Mononuclear cell (primary cell): Measurements from ENCODE around the gene NOL4L. TPM values are rescaled to one million over a fixed set of nuclear protein-coding genes. Genes with fewer than 3 reads are reported as not detected.

Experiments
- H3K27me3 ChIP-seq: 2 replicates; pipeline ENCODE4 v1.6.0; 2011; ENCODE audit warnings: low read length, control low read depth; ENCODE audit not compliant: insufficient read depth
- H3K4me1 ChIP-seq: 2 replicates; pipeline ENCODE4 v1.5.1; 2011; ENCODE audit warnings: mild to moderate bottlenecking, low read length, control low read depth; ENCODE audit not compliant: insufficient read depth
- H3K4me3 ChIP-seq: 2 replicates; pipeline ENCODE4 v1.5.1; 2011; ENCODE audit warnings: mild to moderate bottlenecking, low read length, moderate library complexity
- H3K9me3 ChIP-seq: 2 replicates; pipeline ENCODE4 v1.5.1; 2011; ENCODE audit warnings: low read depth, mild to moderate bottlenecking, control low read depth, low read length
- total RNA-seq: library from RNA; depleted of rRNA; stranded (reverse); fragments of >200 nt; gene quantifications from one replicate; pipeline ENCODE4 v1.2.3, GENCODE V29; 2012

NOL4L gene
- total RNA-seq, 1 donor: 26.2 TPM

DNA sequence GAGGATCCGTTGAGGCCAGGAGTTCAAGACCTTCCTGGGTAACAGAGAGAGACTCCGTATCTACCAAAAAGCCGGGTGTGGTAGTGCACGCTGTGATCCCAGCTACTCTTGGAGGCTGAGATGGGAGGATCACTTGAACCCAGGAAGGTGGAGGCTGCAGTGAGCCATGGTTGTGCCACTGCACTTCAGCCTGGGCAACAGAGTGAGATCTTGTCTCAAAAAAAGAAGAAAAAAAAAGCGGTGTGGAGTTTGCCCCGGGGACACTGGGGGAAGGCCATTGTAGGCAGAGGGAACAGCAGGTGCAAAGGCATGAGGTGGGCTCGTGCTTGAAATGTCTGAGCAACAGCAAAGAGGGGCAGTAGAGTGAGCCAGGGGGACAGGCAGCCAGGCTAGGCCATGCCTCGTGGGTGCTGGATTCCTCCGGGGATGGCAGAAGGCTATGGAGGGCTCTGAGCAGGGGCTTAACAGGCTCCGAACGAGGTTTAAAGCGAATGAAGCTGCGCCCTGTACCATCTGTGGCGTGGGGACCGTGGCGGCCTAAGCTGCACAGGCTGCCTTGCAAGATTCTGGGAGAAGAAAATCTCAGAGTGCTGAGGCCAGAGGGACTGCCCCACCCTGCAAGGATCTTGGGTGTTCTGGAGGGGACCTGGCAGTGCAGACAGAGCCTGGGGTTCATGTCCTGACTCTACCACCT lies 36.9 kb upstream of the NOL4L start:
- Histone ChIP-seq H3K27me3 (no peaks in the 10 kb centered on the region), H3K9me3 (no peaks in the 10 kb centered on the region), H3K4me3 (no peak overlapping the region), H3K4me1 (peaks cover 1% of the 10 kb centered on the region)

- Histone ChIP-seq H3K4me3 (no peak overlapping the region), H3K27me3 (no peaks in the 10 kb centered on the region), H3K9me3 (no peaks in the 10 kb centered on the region), H3K4me1 (no peaks in the 10 kb centered on the region)
Observed at GRCh38 chr20:32621071-32621890, 36.1 kb upstream of the NOL4L start.

DNA sequence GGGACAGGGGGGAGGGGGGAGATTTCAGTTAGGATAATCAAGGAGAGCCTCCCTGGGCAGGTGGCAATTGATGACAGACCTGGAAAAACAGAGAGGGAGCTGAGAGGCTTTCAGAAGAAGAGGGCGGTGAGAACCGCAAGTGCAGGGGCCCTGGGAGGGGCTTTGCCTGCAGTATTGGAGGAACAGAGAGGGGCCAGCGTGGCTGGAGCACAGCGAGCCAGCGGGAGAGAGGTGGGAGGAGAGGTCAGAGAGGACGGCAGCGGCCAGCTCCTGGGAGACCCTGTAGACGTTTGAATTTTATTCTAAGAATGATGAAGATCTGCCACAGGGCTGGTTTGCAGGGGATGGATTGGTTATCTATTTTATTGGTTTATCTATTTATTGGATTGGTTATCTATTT lies 34.5 kb upstream of the NOL4L start:
- Histone ChIP-seq H3K4me3 (no peak overlapping the region), H3K27me3 (no peaks in the 10 kb centered on the region), H3K9me3 (no peaks in the 10 kb centered on the region), H3K4me1 (no peaks in the 10 kb centered on the region)

DNA sequence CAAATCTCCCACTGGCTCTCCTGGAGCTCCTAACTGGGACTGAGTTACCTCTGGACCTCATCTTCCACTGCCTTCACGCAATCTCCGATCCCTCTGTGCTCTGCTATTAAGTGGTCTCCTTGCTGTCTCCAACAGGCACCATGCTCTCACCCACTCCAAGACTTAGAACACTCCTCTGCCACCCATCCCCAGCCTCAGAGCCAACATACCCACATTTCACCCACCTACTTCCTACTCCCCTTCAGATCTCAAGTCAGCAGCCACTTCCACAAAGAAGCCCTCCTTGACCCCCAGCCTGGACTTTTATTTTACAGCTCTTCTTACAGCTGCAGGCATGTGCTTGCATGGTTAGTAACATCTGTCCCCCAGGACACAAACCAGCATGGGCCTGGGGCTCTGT lies 29.6 kb upstream of the NOL4L start:
- Histone ChIP-seq H3K4me3 (no peak overlapping the region), H3K4me1 (peaks cover 5% of the 10 kb centered on the region), H3K27me3 (no peaks in the 10 kb centered on the region), H3K9me3 (no peaks in the 10 kb centered on the region)

GRCh38 chr20:32614303-32614702 lies 29.2 kb upstream of the NOL4L start:
- Histone ChIP-seq H3K27me3 (no peaks in the 10 kb centered on the region), H3K9me3 (no peaks in the 10 kb centered on the region), H3K4me1 (peaks cover 5% of the 10 kb centered on the region), H3K4me3 (no peak overlapping the region)

DNA sequence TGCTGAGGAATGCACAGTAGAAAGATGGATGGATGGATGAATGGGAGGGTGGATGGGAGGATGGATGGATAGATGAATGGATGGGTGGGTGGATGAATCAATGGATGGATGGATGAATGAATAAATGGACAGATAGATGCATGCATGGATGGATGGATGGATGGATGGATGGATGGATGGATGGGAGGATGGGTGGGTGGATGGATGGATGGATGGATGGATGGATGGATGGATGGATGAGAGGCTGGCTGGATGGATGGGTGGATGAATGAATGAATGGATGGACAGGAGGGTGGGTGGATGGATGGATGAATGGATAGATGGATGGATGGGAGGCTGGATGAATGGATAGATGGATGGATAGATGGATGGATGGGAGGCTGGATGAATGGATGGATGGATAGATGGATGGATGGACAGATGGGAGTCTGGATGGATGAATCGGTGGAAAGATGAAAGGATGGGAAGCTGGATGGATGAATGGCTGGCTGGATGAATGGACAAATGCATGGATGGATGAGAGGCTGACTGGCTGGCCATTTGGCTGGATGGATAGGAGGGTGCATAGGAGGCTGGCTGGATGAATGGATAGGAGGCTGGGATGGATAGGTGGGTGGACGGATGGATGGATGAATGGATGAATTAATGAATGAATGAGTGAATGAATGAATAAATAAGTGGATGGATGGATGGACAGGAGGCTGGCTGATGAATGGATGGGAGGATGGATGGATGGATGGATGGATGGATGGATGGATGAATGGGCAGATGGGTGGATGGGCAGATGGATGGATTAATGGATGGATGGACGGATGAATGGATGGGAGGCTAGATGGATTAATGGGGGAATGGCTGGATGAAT lies 28.3 kb upstream of the NOL4L start:
- Histone ChIP-seq H3K27me3 (no peaks in the 10 kb centered on the region), H3K4me3 (no peak overlapping the region), H3K4me1 (peaks cover 5% of the 10 kb centered on the region), H3K9me3 (no peaks in the 10 kb centered on the region)

DNA sequence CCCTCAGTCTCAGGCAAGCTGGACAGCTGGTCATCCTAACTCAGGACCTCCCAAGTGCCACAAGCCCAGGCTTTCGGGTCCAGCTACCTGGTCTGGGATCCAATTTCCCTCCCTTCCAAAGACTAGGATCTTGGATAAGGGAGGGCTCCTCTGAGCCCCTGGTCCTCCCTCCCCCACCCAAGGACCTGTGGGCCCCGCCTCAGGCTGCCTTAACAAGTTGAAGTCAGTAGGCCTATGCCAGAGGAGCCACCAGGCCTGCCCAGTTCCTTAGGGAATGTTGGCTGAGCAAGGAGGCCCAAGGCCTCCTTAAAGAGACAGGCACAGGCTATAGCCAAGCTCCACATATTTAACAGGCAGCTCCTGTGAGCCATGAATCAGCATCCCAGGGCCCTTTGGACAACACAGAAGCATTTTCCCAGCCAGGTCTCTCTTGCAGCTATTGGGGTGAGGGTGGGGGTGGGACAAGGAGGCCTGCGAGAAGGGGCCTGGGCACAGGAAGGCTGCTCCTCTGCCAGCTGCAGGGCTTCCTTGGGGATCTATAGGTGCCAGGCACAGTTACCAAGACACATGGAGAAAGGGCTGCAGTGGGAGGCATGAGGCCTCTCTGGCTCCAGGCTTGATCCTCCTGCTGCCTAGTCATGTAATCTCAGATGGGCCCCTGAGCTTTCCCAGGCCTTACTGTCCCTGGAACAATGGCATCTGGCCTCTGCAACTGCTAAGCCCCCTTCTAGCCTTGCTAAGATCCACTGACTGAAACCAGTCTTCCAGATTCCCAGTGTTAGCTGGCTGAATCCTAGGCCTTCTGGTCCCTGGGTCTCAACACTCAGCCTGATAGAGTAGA lies 27.4 kb upstream of the NOL4L start:
- Histone ChIP-seq H3K4me1 (peaks cover 5% of the 10 kb centered on the region), H3K27me3 (no peaks in the 10 kb centered on the region), H3K4me3 (no peak overlapping the region), H3K9me3 (no peaks in the 10 kb centered on the region)

GRCh38 chr20:32611868-32612267 lies 26.7 kb upstream of the NOL4L start:
- no peaks in the 10 kb centered on the region for H3K9me3 ChIP-seq
- no peaks in the 10 kb centered on the region for H3K27me3 ChIP-seq
- peaks cover 5% of the 10 kb centered on the region for H3K4me1 ChIP-seq
- H3K4me3 ChIP-seq: no peak overlapping the region

GRCh38 chr20:32611286-32611685 lies 26.2 kb upstream of the NOL4L start:
- Histone ChIP-seq H3K9me3 (no peaks in the 10 kb centered on the region), H3K4me1 (peaks cover 5% of the 10 kb centered on the region), H3K27me3 (no peaks in the 10 kb centered on the region), H3K4me3 (no peak overlapping the region)

GRCh38 chr20:32610472-32611218 lies 25.5 kb upstream of the NOL4L start:
- H3K4me1 ChIP-seq: peaks cover 9% of the 10 kb centered on the region
- H3K4me3 ChIP-seq: no peak overlapping the region
- no peaks in the 10 kb centered on the region for H3K9me3 ChIP-seq
- no peaks in the 10 kb centered on the region for H3K27me3 ChIP-seq

DNA sequence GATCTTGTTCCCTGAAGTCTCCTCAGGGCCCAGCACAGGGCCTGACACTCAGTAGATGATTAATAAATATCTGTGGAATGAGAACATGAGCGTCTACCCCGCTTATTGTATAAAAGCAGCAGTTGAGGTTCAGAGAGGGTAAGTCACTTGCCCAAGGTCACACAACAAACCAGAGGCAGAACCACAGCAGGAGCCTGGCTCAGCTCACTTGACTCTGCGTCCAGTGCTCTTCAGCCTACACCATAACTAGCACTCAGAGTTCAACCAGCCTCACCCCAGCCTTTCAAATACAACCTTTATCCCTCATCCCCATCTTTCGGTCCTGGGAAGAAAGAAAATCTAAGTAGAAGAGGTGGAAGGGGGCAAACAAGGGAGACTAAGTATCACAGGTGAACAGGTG lies 24.9 kb upstream of the NOL4L start:
- no peaks in the 10 kb centered on the region for H3K9me3 ChIP-seq
- H3K27me3 ChIP-seq: no peaks in the 10 kb centered on the region

GRCh38 chr20:32609111-32609773 lies 24.1 kb upstream of the NOL4L start:
- peaks cover 23% of the 10 kb centered on the region for H3K4me1 ChIP-seq
- no peaks in the 10 kb centered on the region for H3K27me3 ChIP-seq
- no peak overlapping the region for H3K4me3 ChIP-seq
- H3K9me3 ChIP-seq: no peaks in the 10 kb centered on the region

More for the DNA sequence above, 24.9 kb upstream of the NOL4L start:
- H3K4me1 ChIP-seq: peaks cover 15% of the 10 kb centered on the region
- no peak overlapping the region for H3K4me3 ChIP-seq

DNA sequence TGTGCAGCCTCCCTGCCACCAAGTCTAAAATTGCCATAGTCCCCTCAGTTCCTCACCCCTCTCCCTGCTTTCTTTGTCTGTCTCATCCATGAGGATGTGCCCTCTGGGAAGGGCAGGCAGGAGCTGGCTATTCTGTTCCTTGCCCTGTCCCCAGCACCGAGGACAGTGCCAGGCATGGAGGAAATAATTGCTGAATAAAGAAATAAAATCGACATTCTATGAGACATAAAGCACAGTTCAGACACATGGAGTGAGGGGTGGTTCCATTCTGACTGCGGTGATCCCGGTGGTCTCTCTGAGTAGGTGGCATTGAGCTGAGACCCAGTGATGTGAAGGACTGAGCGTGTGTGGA lies 23.5 kb upstream of the NOL4L start:
- Histone ChIP-seq H3K4me3 (no peak overlapping the region), H3K4me1 (peaks cover 23% of the 10 kb centered on the region), H3K9me3 (no peaks in the 10 kb centered on the region), H3K27me3 (no peaks in the 10 kb centered on the region)
